ENCODE results near the gene PHACTR4. TPM values are rescaled to one million over a fixed set of nuclear protein-coding genes. Genes with fewer than 3 reads are reported as not detected.
A peak's percentile ranks its signal among the peaks of the same experiment; 100 is the strongest.

Gene PHACTR4
- total and polyA plus RNA-seq, 4 donors: 15.1 to 34.9 (median 20.6) TPM

- peak; percentile 19 for ATAC-seq (ENCODE audit: insufficient read depth, low FRiP score)
- Histone ChIP-seq H3K4me1 (ENCODE audit: control insufficient read depth in 5 of 5, insufficient read depth in 5 of 5, low read length in 5 of 5) (peaks cover 0 to 2% (median 0%) of the 10 kb centered on the region in 5 donors), H3K9me3 (ENCODE audit: control insufficient read depth in 4 of 4, insufficient read depth in 3 of 4, low read length in 3 of 4) (no peaks in the 10 kb centered on the region), H3K4me3 (no peak overlapping the region), H3K9ac (ENCODE audit: insufficient read depth in 1 of 2, low read length in 2 of 2) (no peak overlapping the region), H3K27me3 (ENCODE audit: control insufficient read depth in 3 of 3, insufficient read depth in 3 of 3, low read length in 2 of 3) (no peaks in the 10 kb centered on the region), H3K27ac (ENCODE audit: low read depth in 1 of 2, low read length in 1 of 2) (no peak overlapping the region), H3K36me3 (ENCODE audit: control insufficient read depth in 4 of 4, insufficient read depth in 4 of 4, low read length in 4 of 4) (no peaks in the 10 kb centered on the region)
- no peak for DNase-seq
- TF ChIP-seq CTCF (IDR thresholded peaks at IDR 0.05; ENCODE audit: control extremely low read depth, extremely low read depth): no peak
- WGBS, 2 donors: 50 to 76% methylated on average over 6 of the region's 6 CpGs
These were observed 22.6 kb downstream of the PHACTR4 start for GRCh38 chr1:28392027-28392652.

- Histone ChIP-seq H3K36me3 (ENCODE audit: control insufficient read depth in 4 of 4, insufficient read depth in 4 of 4, low read length in 4 of 4) (peaks cover 0 to 3% (median 0%) of the 10 kb centered on the region in 4 donors), H3K4me3 (no peak overlapping the region), H3K27ac (ENCODE audit: low read depth in 1 of 2, low read length in 1 of 2) (no peak overlapping the region), H3K4me1 (ENCODE audit: control insufficient read depth in 5 of 5, insufficient read depth in 5 of 5, low read length in 5 of 5) (no peaks in the 10 kb centered on the region), H3K9me3 (ENCODE audit: control insufficient read depth in 4 of 4, insufficient read depth in 3 of 4, low read length in 3 of 4) (no peaks in the 10 kb centered on the region), H3K9ac (ENCODE audit: insufficient read depth in 1 of 2, low read length in 2 of 2) (no peak overlapping the region), H3K27me3 (ENCODE audit: control insufficient read depth in 3 of 3, insufficient read depth in 3 of 3, low read length in 2 of 3) (no peaks in the 10 kb centered on the region)
- ATAC-seq (ENCODE audit: insufficient read depth, low FRiP score) (no peak), DNase-seq (no peak)
- WGBS, 2 donors: 19 to 40% methylated on average over 1 of the region's 1 CpG
- TF ChIP-seq CTCF (IDR thresholded peaks at IDR 0.05; ENCODE audit: control extremely low read depth, extremely low read depth): no peak
These were observed 24.6 kb downstream of the PHACTR4 start for GRCh38 chr1:28394136-28394535.

- H3K9me3 ChIP-seq (ENCODE audit: control insufficient read depth in 4 of 4, insufficient read depth in 3 of 4, low read length in 3 of 4): no peaks in the 10 kb centered on the region
- DNase-seq: no peak
- no peak overlapping the region for H3K9ac ChIP-seq (ENCODE audit: insufficient read depth in 1 of 2, low read length in 2 of 2)
- 31 to 58% methylated on average over 4 of the region's 4 CpGs for WGBS, 2 donors
- peaks cover 0 to 3% (median 0%) of the 10 kb centered on the region in 4 donors for H3K36me3 ChIP-seq (ENCODE audit: control insufficient read depth in 4 of 4, insufficient read depth in 4 of 4, low read length in 4 of 4)
- H3K4me1 ChIP-seq (ENCODE audit: control insufficient read depth in 5 of 5, insufficient read depth in 5 of 5, low read length in 5 of 5): no peaks in the 10 kb centered on the region
- TF ChIP-seq CTCF (IDR thresholded peaks at IDR 0.05; ENCODE audit: control extremely low read depth, extremely low read depth): no peak
- H3K4me3 ChIP-seq: no peak overlapping the region
- no peak for ATAC-seq (ENCODE audit: insufficient read depth, low FRiP score)
- H3K27ac ChIP-seq (ENCODE audit: low read depth in 1 of 2, low read length in 1 of 2): no peak overlapping the region
- H3K27me3 ChIP-seq (ENCODE audit: control insufficient read depth in 3 of 3, insufficient read depth in 3 of 3, low read length in 2 of 3): no peaks in the 10 kb centered on the region
These were observed 25.6 kb downstream of the PHACTR4 start for GRCh38 chr1:28395181-28395580.

GRCh38 chr1:28401760-28402159 is 32.2 kb downstream of the PHACTR4 start:
- peaks cover 0 to 3% (median 0%) of the 10 kb centered on the region in 4 donors for H3K36me3 ChIP-seq (ENCODE audit: control insufficient read depth in 4 of 4, insufficient read depth in 4 of 4, low read length in 4 of 4)
- ATAC-seq (ENCODE audit: insufficient read depth, low FRiP score) (no peak), DNase-seq (no peak)
- H3K9ac ChIP-seq (ENCODE audit: insufficient read depth in 1 of 2, low read length in 2 of 2): no peak overlapping the region
- H3K4me3 ChIP-seq: no peak overlapping the region
- 85 to 91% methylated on average over 1 of the region's 1 CpG for WGBS, 2 donors
- H3K4me1 ChIP-seq (ENCODE audit: control insufficient read depth in 5 of 5, insufficient read depth in 5 of 5, low read length in 5 of 5): peaks cover 0 to 2% (median 0%) of the 10 kb centered on the region in 5 donors
- H3K27me3 ChIP-seq (ENCODE audit: control insufficient read depth in 3 of 3, insufficient read depth in 3 of 3, low read length in 2 of 3): no peaks in the 10 kb centered on the region
- no peaks in the 10 kb centered on the region for H3K9me3 ChIP-seq (ENCODE audit: control insufficient read depth in 4 of 4, insufficient read depth in 3 of 4, low read length in 3 of 4)
- no peak overlapping the region for H3K27ac ChIP-seq (ENCODE audit: low read depth in 1 of 2, low read length in 1 of 2)
- TF ChIP-seq CTCF (IDR thresholded peaks at IDR 0.05; ENCODE audit: control extremely low read depth, extremely low read depth): no peak
